Testis (tissue), 2 donors: ENCODE results near the gene NCOR1.

ENCODE experiments used
- CTCF ChIP-seq, 3 experiments: fragments of 450-650 bp in 2 of 3; fragments of 200-600 bp in 1 of 3; sonication (generic) in 1 of 3; IDR thresholded peaks; one replicate each; pipeline ENCODE4 v1.5.1; 2016 to 2019; ENCODE audit warnings: antibody characterized with exemption in 3 of 3, mild to moderate bottlenecking in 2 of 3, moderate library complexity in 1 of 3
- POLR2A ChIP-seq: fragments of 450-650 bp; IDR thresholded peaks from one replicate; pipeline ENCODE4 v1.6.1; 2017; ENCODE audit warnings: antibody characterized with exemption, mild to moderate bottlenecking, moderate library complexity

GRCh38 chr17:16052486-16052885, 162.8 kb downstream of the NCOR1 start:
- no peak for TF ChIP-seq POLR2A
- TF ChIP-seq CTCF (IDR thresholded peaks at IDR 0.05) = no peak
